ENCODE data around the gene FBXO2.

Gene FBXO2

GRCh38 chr1:11640101-11640500 lies 14.1 kb downstream of the FBXO2 start:
- no peak for DNase-seq (ENCODE audit: insufficient read length)
- TF ChIP-seq POLR2AphosphoS5 (IDR thresholded peaks at IDR 0.05; ENCODE audit: low read depth, low read length) (no peak), POLR2A (IDR thresholded peaks at IDR 0.05; ENCODE audit: low read depth, low read length) (no peak), TAF1 (IDR thresholded peaks at IDR 0.05; ENCODE audit: borderline replicate concordance, low read depth, low read length) (no peak)
- FAIRE-seq, result no peak

- FAIRE-seq, result no peak
- TF ChIP-seq POLR2A (IDR thresholded peaks at IDR 0.05; ENCODE audit: low read depth, low read length) (no peak), TAF1 (IDR thresholded peaks at IDR 0.05; ENCODE audit: borderline replicate concordance, low read depth, low read length) (no peak), POLR2AphosphoS5 (IDR thresholded peaks at IDR 0.05; ENCODE audit: low read depth, low read length) (no peak)
These were observed 14.9 kb downstream of the FBXO2 start for GRCh38 chr1:11639372-11639771.

GRCh38 chr1:11638121-11638520 lies 16.1 kb downstream of the FBXO2 start:
- no peak for DNase-seq (ENCODE audit: insufficient read length)
- no peak for FAIRE-seq
- TF ChIP-seq POLR2AphosphoS5 (IDR thresholded peaks at IDR 0.05; ENCODE audit: low read depth, low read length), result no peak

More at GRCh38 chr1:11639372-11639771, 14.9 kb downstream of the FBXO2 start:
- DNase-seq (ENCODE audit: insufficient read length), result no peak

- no peak for FAIRE-seq
- DNase-seq (ENCODE audit: insufficient read length), result no peak
- TF ChIP-seq POLR2AphosphoS5 (IDR thresholded peaks at IDR 0.05; ENCODE audit: low read depth, low read length) (no peak), POLR2A (IDR thresholded peaks at IDR 0.05; ENCODE audit: low read depth, low read length) (no peak), TAF1 (IDR thresholded peaks at IDR 0.05; ENCODE audit: borderline replicate concordance, low read depth, low read length) (no peak)
These were observed 19.6 kb downstream of the FBXO2 start for GRCh38 chr1:11634365-11635192.

- TF ChIP-seq POLR2A (IDR thresholded peaks at IDR 0.05; ENCODE audit: low read depth, low read length), result no peak
- no peak for TF ChIP-seq POLR2AphosphoS5 (IDR thresholded peaks at IDR 0.05; ENCODE audit: low read depth, low read length)
- no peak for TF ChIP-seq TAF1 (IDR thresholded peaks at IDR 0.05; ENCODE audit: borderline replicate concordance, low read depth, low read length)
- DNase-seq (ENCODE audit: insufficient read length) (no peak), FAIRE-seq (no peak)
These were observed 24.8 kb downstream of the FBXO2 start for GRCh38 chr1:11629184-11630016.

GRCh38 chr1:11628767-11629166 lies 25.5 kb downstream of the FBXO2 start:
- FAIRE-seq, result no peak

GRCh38 chr1:11626551-11626950 lies 27.7 kb downstream of the FBXO2 start:
- FAIRE-seq (no peak), DNase-seq (ENCODE audit: insufficient read length) (no peak)
- TF ChIP-seq POLR2AphosphoS5 (IDR thresholded peaks at IDR 0.05; ENCODE audit: low read depth, low read length), result no peak
- TF ChIP-seq POLR2A (IDR thresholded peaks at IDR 0.05; ENCODE audit: low read depth, low read length), result no peak
- no peak for TF ChIP-seq TAF1 (IDR thresholded peaks at IDR 0.05; ENCODE audit: borderline replicate concordance, low read depth, low read length)

More at GRCh38 chr1:11628767-11629166, 25.5 kb downstream of the FBXO2 start:
- DNase-seq (ENCODE audit: insufficient read length), result no peak
- TF ChIP-seq POLR2A (IDR thresholded peaks at IDR 0.05; ENCODE audit: low read depth, low read length) (no peak), POLR2AphosphoS5 (IDR thresholded peaks at IDR 0.05; ENCODE audit: low read depth, low read length) (no peak), TAF1 (IDR thresholded peaks at IDR 0.05; ENCODE audit: borderline replicate concordance, low read depth, low read length) (no peak)

GRCh38 chr1:11623702-11624101 lies 30.5 kb downstream of the FBXO2 start:
- no peak for TF ChIP-seq TAF1 (IDR thresholded peaks at IDR 0.05; ENCODE audit: borderline replicate concordance, low read depth, low read length)
- TF ChIP-seq POLR2A (IDR thresholded peaks at IDR 0.05; ENCODE audit: low read depth, low read length), result no peak
- no peak for TF ChIP-seq POLR2AphosphoS5 (IDR thresholded peaks at IDR 0.05; ENCODE audit: low read depth, low read length)
- FAIRE-seq (no peak), DNase-seq (ENCODE audit: insufficient read length) (no peak)

GRCh38 chr1:11622398-11622797 lies 31.8 kb downstream of the FBXO2 start:
- DNase-seq (ENCODE audit: insufficient read length) (no peak), FAIRE-seq (no peak)
- TF ChIP-seq POLR2A (IDR thresholded peaks at IDR 0.05; ENCODE audit: low read depth, low read length) (no peak), POLR2AphosphoS5 (IDR thresholded peaks at IDR 0.05; ENCODE audit: low read depth, low read length) (no peak), TAF1 (IDR thresholded peaks at IDR 0.05; ENCODE audit: borderline replicate concordance, low read depth, low read length) (no peak)

GRCh38 chr1:11620924-11621323 lies 33.3 kb downstream of the FBXO2 start:
- DNase-seq (ENCODE audit: insufficient read length) (no peak), FAIRE-seq (no peak)
- TF ChIP-seq POLR2AphosphoS5 (IDR thresholded peaks at IDR 0.05; ENCODE audit: low read depth, low read length) (no peak), TAF1 (IDR thresholded peaks at IDR 0.05; ENCODE audit: borderline replicate concordance, low read depth, low read length) (no peak), POLR2A (IDR thresholded peaks at IDR 0.05; ENCODE audit: low read depth, low read length) (no peak)

GRCh38 chr1:11620405-11620804 lies 33.8 kb downstream of the FBXO2 start:
- FAIRE-seq, result no peak
- no peak for DNase-seq (ENCODE audit: insufficient read length)
- TF ChIP-seq POLR2A (IDR thresholded peaks at IDR 0.05; ENCODE audit: low read depth, low read length) (no peak), TAF1 (IDR thresholded peaks at IDR 0.05; ENCODE audit: borderline replicate concordance, low read depth, low read length) (no peak), POLR2AphosphoS5 (IDR thresholded peaks at IDR 0.05; ENCODE audit: low read depth, low read length) (no peak)
